ENCODE data around the gene ST7L. TPM values are rescaled to one million over a fixed set of nuclear protein-coding genes. Genes with fewer than 3 reads are reported as not detected.

ST7L gene
- polyA plus RNA-seq, 1 donor (not counting 4 experiments of a cell fraction or from before 2014, with no cell fraction given), result 13.4 TPM

GRCh38 chr1:112520166-112520565 is 98.8 kb downstream of the ST7L start:
- H3K27me3 ChIP-seq (ENCODE audit: control insufficient read depth, extremely low read depth, insufficient read depth, low read length), result no peaks in the 10 kb centered on the region
- H3K36me3 ChIP-seq (ENCODE audit: control insufficient read depth in 2 of 2, extremely low read depth in 1 of 2, insufficient read depth in 2 of 2, low read length in 2 of 2), result no peaks in the 10 kb centered on the region
- dilution Hi-C loops (cut with MboI; ENCODE audit: extremely low pct_ligation_motif_present, low sequenced_read_pairs), result no loop called here
- no peak overlapping the region for H3K9ac ChIP-seq (ENCODE audit: control insufficient read depth, extremely low read depth, insufficient read depth, low read length)
- FAIRE-seq, result no peak
- DNase-seq (ENCODE audit: low read depth, low spot score), result no peak
- no peak overlapping the region for H2AFZ ChIP-seq (ENCODE audit: control insufficient read depth, low read length)
- no peaks in the 10 kb centered on the region for H3K9me3 ChIP-seq (ENCODE audit: control insufficient read depth, low read depth, low read length)
- peaks cover 35% of the 10 kb centered on the region for H3K4me1 ChIP-seq (ENCODE audit: control insufficient read depth, extremely low read depth, insufficient read depth, low read length)
- H3K4me3 ChIP-seq (ENCODE audit: control insufficient read depth in 2 of 3, extremely low read depth in 1 of 3, insufficient read depth in 2 of 3, low read depth in 1 of 3, low read length in 3 of 3), result no peak overlapping the region
- H3K9me1 ChIP-seq (ENCODE audit: control insufficient read depth, extremely low read depth, insufficient read depth, low read length), result peaks cover 2% of the 10 kb centered on the region
- TF ChIP-seq EZH2 (IDR thresholded peaks at IDR 0.05; ENCODE audit: low read length), result no peak
- TF ChIP-seq, protein P1, sequence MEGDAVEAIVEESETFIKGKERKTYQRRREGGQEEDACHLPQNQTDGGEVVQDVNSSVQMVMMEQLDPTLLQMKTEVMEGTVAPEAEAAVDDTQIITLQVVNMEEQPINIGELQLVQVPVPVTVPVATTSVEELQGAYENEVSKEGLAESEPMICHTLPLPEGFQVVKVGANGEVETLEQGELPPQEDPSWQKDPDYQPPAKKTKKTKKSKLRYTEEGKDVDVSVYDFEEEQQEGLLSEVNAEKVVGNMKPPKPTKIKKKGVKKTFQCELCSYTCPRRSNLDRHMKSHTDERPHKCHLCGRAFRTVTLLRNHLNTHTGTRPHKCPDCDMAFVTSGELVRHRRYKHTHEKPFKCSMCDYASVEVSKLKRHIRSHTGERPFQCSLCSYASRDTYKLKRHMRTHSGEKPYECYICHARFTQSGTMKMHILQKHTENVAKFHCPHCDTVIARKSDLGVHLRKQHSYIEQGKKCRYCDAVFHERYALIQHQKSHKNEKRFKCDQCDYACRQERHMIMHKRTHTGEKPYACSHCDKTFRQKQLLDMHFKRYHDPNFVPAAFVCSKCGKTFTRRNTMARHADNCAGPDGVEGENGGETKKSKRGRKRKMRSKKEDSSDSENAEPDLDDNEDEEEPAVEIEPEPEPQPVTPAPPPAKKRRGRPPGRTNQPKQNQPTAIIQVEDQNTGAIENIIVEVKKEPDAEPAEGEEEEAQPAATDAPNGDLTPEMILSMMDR (optimal IDR thresholded peaks at IDR 0.05 in 1 of 3, IDR thresholded peaks at IDR 0.05 in 1 of 3, conservative IDR thresholded peaks at IDR 0.05 in 1 of 3; ENCODE audit: extremely low read depth in 1 of 3, insufficient read depth in 2 of 3, low read length in 3 of 3), result no peak
- no peaks in the 10 kb centered on the region for H3K79me2 ChIP-seq (ENCODE audit: control insufficient read depth, insufficient read depth, low read length)
- H4K20me1 ChIP-seq (ENCODE audit: control insufficient read depth, extremely low read depth, insufficient read depth, low read length), result no peaks in the 10 kb centered on the region
- no peak overlapping the region for H3K27ac ChIP-seq (ENCODE audit: control insufficient read depth, insufficient read depth, low read length)
- H3K4me2 ChIP-seq (ENCODE audit: control insufficient read depth, extremely low read depth, insufficient read depth, low read depth, low read length), result no peak overlapping the region

- Histone ChIP-seq H3K36me3 (ENCODE audit: control insufficient read depth in 2 of 2, extremely low read depth in 1 of 2, insufficient read depth in 2 of 2, low read length in 2 of 2) (no peaks in the 10 kb centered on the region), H3K9me1 (ENCODE audit: control insufficient read depth, extremely low read depth, insufficient read depth, low read length) (peaks cover 2% of the 10 kb centered on the region), H2AFZ (ENCODE audit: control insufficient read depth, low read length) (no peak overlapping the region), H3K4me2 (ENCODE audit: control insufficient read depth, extremely low read depth, insufficient read depth, low read depth, low read length) (no peak overlapping the region), H3K4me1 (ENCODE audit: control insufficient read depth, extremely low read depth, insufficient read depth, low read length) (peaks cover 34% of the 10 kb centered on the region), H3K27ac (ENCODE audit: control insufficient read depth, insufficient read depth, low read length) (no peak overlapping the region), H3K9me3 (ENCODE audit: control insufficient read depth, low read depth, low read length) (no peaks in the 10 kb centered on the region), H3K27me3 (ENCODE audit: control insufficient read depth, extremely low read depth, insufficient read depth, low read length) (no peaks in the 10 kb centered on the region), H3K9ac (ENCODE audit: control insufficient read depth, extremely low read depth, insufficient read depth, low read length) (no peak overlapping the region), H4K20me1 (ENCODE audit: control insufficient read depth, extremely low read depth, insufficient read depth, low read length) (no peaks in the 10 kb centered on the region), H3K4me3 (ENCODE audit: control insufficient read depth in 2 of 3, extremely low read depth in 1 of 3, insufficient read depth in 2 of 3, low read depth in 1 of 3, low read length in 3 of 3) (no peak overlapping the region), H3K79me2 (ENCODE audit: control insufficient read depth, insufficient read depth, low read length) (no peaks in the 10 kb centered on the region)
- FAIRE-seq, result no peak
- no peak for DNase-seq (ENCODE audit: low read depth, low spot score)
- dilution Hi-C loops (cut with MboI; ENCODE audit: extremely low pct_ligation_motif_present, low sequenced_read_pairs), result no loop called here
- no peak for TF ChIP-seq EZH2 (IDR thresholded peaks at IDR 0.05; ENCODE audit: low read length)
- TF ChIP-seq, protein P1 (optimal IDR thresholded peaks at IDR 0.05 in 1 of 3, IDR thresholded peaks at IDR 0.05 in 1 of 3, conservative IDR thresholded peaks at IDR 0.05 in 1 of 3; ENCODE audit: extremely low read depth in 1 of 3, insufficient read depth in 2 of 3, low read length in 3 of 3), result no peak
Observed at GRCh38 chr1:112518186-112518585, 100.8 kb downstream of the ST7L start.

Data from keratinocyte (primary cell).